ENCODE results near the gene ETV7.

The ETV7 gene

DNA sequence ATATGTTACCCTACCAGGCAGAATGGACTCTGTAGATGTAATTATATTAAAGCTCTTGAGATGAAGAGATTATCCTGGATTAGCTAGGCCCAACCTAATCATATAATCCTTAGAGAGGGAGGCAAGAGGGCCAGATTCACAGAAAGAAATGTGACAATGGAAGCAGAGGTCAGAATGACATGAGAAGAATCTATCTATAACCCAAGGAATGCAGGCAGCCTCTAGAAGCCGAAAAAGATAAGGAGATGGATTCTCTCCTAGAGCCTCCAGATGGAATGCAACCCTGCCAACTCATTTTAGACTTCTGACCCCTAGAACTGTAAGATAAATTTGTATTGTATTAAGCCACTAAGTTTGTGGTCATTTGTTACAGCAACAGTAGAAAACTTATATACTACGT is 42.9 kb upstream of the ETV7 start:
- Histone ChIP-seq H3K27ac (ENCODE audit: low read length, poor library complexity, severe bottlenecking) (no peak overlapping the region), H3K23ac (ENCODE audit: low read length in 2 of 2) (no peak overlapping the region), H4K8ac (ENCODE audit: low read length) (no peak overlapping the region), H3K4me3 (ENCODE audit: insufficient read depth in 1 of 2, low read depth in 1 of 2, low read length in 2 of 2) (no peak overlapping the region), H2BK120ac (ENCODE audit: low read depth, low read length) (no peak overlapping the region), H4K91ac (ENCODE audit: low read length) (no peak overlapping the region), H3K18ac (ENCODE audit: low read depth in 1 of 2, low read length in 2 of 2) (no peak overlapping the region), H3K4me2 (ENCODE audit: low read length, poor library complexity, severe bottlenecking) (no peak overlapping the region), H2BK15ac (ENCODE audit: low read depth, poor library complexity, severe bottlenecking) (no peak overlapping the region), H3K9me3 (ENCODE audit: control insufficient read depth, low read length) (no peaks in the 10 kb centered on the region), H2AFZ (ENCODE audit: low read depth, low read length) (no peak overlapping the region), H3K4ac (ENCODE audit: low read depth in 1 of 2, low read length in 2 of 2) (no peak overlapping the region), H3K79me1 (replicated peaks; ENCODE audit: low read length, poor library complexity, severe bottlenecking) (no peaks in the 10 kb centered on the region), H2BK12ac (ENCODE audit: low read length in 2 of 2) (no peak overlapping the region), H2AK5ac (ENCODE audit: low read length, severe bottlenecking) (no peak overlapping the region), H3K14ac (ENCODE audit: low read length in 2 of 2) (no peak overlapping the region), H3K27me3 (ENCODE audit: control insufficient read depth in 1 of 2, insufficient read depth in 1 of 2, low read length in 2 of 2) (no peaks in the 10 kb centered on the region), H3K9ac (ENCODE audit: low read length) (no peak overlapping the region), H3K36me3 (ENCODE audit: control insufficient read depth in 1 of 2, insufficient read depth in 2 of 2, low read depth in 1 of 2, low read length in 2 of 2) (no peaks in the 10 kb centered on the region), H3K4me1 (ENCODE audit: control insufficient read depth, insufficient read depth, low read depth, low read length) (peaks cover 1% of the 10 kb centered on the region), H2BK5ac (ENCODE audit: low read depth, low read length, poor library complexity, severe bottlenecking) (no peak overlapping the region)
- no peak for DNase-seq
- 100% methylated on average over 1 of the region's 2 CpGs for WGBS

DNA sequence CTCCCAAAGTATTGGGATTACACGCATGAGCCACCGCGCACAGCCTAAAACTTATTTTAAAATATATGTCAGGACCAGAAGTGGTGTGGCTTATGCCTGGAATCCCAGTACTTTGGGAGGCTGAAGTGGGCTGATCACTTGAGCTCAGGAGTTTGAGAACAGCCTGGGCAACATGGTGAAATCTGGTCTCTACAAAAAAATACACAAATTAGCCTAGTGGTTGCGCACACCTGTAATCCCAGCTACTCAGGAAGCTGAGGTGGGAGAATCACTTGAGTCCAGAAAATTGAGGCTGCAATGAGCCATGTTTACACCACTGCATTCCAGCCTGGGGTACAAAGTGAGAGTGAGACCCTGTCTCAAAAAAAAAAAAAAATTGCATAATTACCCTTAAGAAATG is 41.4 kb upstream of the ETV7 start:
- Histone ChIP-seq H3K4me3 (ENCODE audit: insufficient read depth in 1 of 2, low read depth in 1 of 2, low read length in 2 of 2) (no peak overlapping the region), H2BK120ac (ENCODE audit: low read depth, low read length) (no peak overlapping the region), H2AFZ (ENCODE audit: low read depth, low read length) (no peak overlapping the region), H4K91ac (ENCODE audit: low read length) (no peak overlapping the region), H3K18ac (ENCODE audit: low read depth in 1 of 2, low read length in 2 of 2) (no peak overlapping the region), H3K27ac (ENCODE audit: low read length, poor library complexity, severe bottlenecking) (no peak overlapping the region), H3K9ac (ENCODE audit: low read length) (no peak overlapping the region), H3K36me3 (ENCODE audit: control insufficient read depth in 1 of 2, insufficient read depth in 2 of 2, low read depth in 1 of 2, low read length in 2 of 2) (no peaks in the 10 kb centered on the region), H3K9me3 (ENCODE audit: control insufficient read depth, low read length) (no peaks in the 10 kb centered on the region), H4K8ac (ENCODE audit: low read length) (no peak overlapping the region), H3K23ac (ENCODE audit: low read length in 2 of 2) (no peak overlapping the region), H2BK5ac (ENCODE audit: low read depth, low read length, poor library complexity, severe bottlenecking) (no peak overlapping the region), H2AK5ac (ENCODE audit: low read length, severe bottlenecking) (no peak overlapping the region), H3K4me1 (ENCODE audit: control insufficient read depth, insufficient read depth, low read depth, low read length) (peaks cover 1% of the 10 kb centered on the region), H2BK12ac (ENCODE audit: low read length in 2 of 2) (no peak overlapping the region), H3K14ac (ENCODE audit: low read length in 2 of 2) (no peak overlapping the region), H3K4me2 (ENCODE audit: low read length, poor library complexity, severe bottlenecking) (no peak overlapping the region), H3K27me3 (ENCODE audit: control insufficient read depth in 1 of 2, insufficient read depth in 1 of 2, low read length in 2 of 2) (no peaks in the 10 kb centered on the region), H3K79me1 (replicated peaks; ENCODE audit: low read length, poor library complexity, severe bottlenecking) (no peaks in the 10 kb centered on the region), H3K4ac (ENCODE audit: low read depth in 1 of 2, low read length in 2 of 2) (no peak overlapping the region), H2BK15ac (ENCODE audit: low read depth, poor library complexity, severe bottlenecking) (no peak overlapping the region)
- DNase-seq: no peak
- 100% methylated on average over 4 of the region's 4 CpGs for WGBS

GRCh38 chr6:36426622-36427021 is 39.2 kb upstream of the ETV7 start:
- H3K9me3 ChIP-seq (ENCODE audit: control insufficient read depth, low read length): no peaks in the 10 kb centered on the region
- H3K14ac ChIP-seq (ENCODE audit: low read length in 2 of 2): no peak overlapping the region
- H4K91ac ChIP-seq (ENCODE audit: low read length): no peak overlapping the region
- H2BK12ac ChIP-seq (ENCODE audit: low read length in 2 of 2): no peak overlapping the region
- no peaks in the 10 kb centered on the region for H3K27me3 ChIP-seq (ENCODE audit: control insufficient read depth in 1 of 2, insufficient read depth in 1 of 2, low read length in 2 of 2)
- no peak overlapping the region for H3K4me3 ChIP-seq (ENCODE audit: insufficient read depth in 1 of 2, low read depth in 1 of 2, low read length in 2 of 2)
- no peak overlapping the region for H2AFZ ChIP-seq (ENCODE audit: low read depth, low read length)
- H2BK15ac ChIP-seq (ENCODE audit: low read depth, poor library complexity, severe bottlenecking): no peak overlapping the region
- no peak overlapping the region for H3K18ac ChIP-seq (ENCODE audit: low read depth in 1 of 2, low read length in 2 of 2)
- no peak overlapping the region for H2BK5ac ChIP-seq (ENCODE audit: low read depth, low read length, poor library complexity, severe bottlenecking)
- H4K8ac ChIP-seq (ENCODE audit: low read length): no peak overlapping the region
- 100% methylated on average over 1 of the region's 3 CpGs for WGBS
- H3K36me3 ChIP-seq (ENCODE audit: control insufficient read depth in 1 of 2, insufficient read depth in 2 of 2, low read depth in 1 of 2, low read length in 2 of 2): no peaks in the 10 kb centered on the region
- no peaks in the 10 kb centered on the region for H3K79me1 ChIP-seq (replicated peaks; ENCODE audit: low read length, poor library complexity, severe bottlenecking)
- H3K4ac ChIP-seq (ENCODE audit: low read depth in 1 of 2, low read length in 2 of 2): no peak overlapping the region
- H3K4me2 ChIP-seq (ENCODE audit: low read length, poor library complexity, severe bottlenecking): no peak overlapping the region
- no peak overlapping the region for H3K27ac ChIP-seq (ENCODE audit: low read length, poor library complexity, severe bottlenecking)
- no peak overlapping the region for H2AK5ac ChIP-seq (ENCODE audit: low read length, severe bottlenecking)
- H3K9ac ChIP-seq (ENCODE audit: low read length): no peak overlapping the region
- H2BK120ac ChIP-seq (ENCODE audit: low read depth, low read length): no peak overlapping the region
- peaks cover 1% of the 10 kb centered on the region for H3K4me1 ChIP-seq (ENCODE audit: control insufficient read depth, insufficient read depth, low read depth, low read length)
- no peak for DNase-seq
- no peak overlapping the region for H3K23ac ChIP-seq (ENCODE audit: low read length in 2 of 2)

DNA sequence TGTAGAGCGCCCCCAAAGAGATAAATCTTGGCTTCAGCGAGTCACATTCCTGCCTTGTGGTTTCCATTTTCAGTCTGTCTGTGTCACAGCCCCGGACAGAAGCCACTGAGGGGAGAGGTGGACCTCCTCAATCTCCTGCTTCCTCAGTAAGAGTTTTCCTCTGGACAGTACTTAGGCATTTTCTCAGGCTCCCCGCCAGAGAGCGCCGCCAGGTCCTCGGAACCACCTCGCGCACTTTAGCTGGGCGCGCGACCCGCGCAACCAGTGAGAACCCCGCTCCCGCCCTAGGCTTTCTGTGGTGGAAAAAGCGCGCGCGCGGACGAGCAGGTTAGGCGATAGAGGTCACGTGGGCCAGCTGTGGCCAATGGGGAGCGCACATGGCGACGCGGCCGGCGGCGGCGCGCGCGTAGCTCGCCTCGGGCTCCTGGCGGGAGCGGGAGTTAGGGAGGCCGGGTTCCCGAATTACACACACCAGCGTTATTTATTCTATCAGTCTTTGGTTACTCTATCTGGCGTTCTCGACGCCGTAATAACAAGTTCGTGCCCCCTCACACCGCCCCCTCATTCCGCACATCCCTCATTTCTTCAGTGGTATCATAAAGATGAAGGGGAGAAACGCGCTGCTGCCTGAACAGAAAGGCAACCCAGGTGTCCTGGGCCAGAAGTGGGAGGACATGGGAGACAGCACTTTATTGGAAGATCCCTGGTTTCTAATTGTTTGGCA is 35.8 kb upstream of the ETV7 start:
- no peaks in the 10 kb centered on the region for H3K36me3 ChIP-seq (ENCODE audit: control insufficient read depth in 1 of 2, insufficient read depth in 2 of 2, low read depth in 1 of 2, low read length in 2 of 2)
- peak overlapping the region; percentile 92 for H3K4me2 ChIP-seq (ENCODE audit: low read length, poor library complexity, severe bottlenecking)
- H2BK15ac ChIP-seq (ENCODE audit: low read depth, poor library complexity, severe bottlenecking): no peak overlapping the region
- H3K23ac ChIP-seq (ENCODE audit: low read length in 2 of 2): no peak overlapping the region
- H3K27me3 ChIP-seq (ENCODE audit: control insufficient read depth in 1 of 2, insufficient read depth in 1 of 2, low read length in 2 of 2): no peaks in the 10 kb centered on the region
- no peak overlapping the region for H2AK5ac ChIP-seq (ENCODE audit: low read length, severe bottlenecking)
- H2BK120ac ChIP-seq (ENCODE audit: low read depth, low read length): no peak overlapping the region
- H2AFZ ChIP-seq (ENCODE audit: low read depth, low read length): peak overlapping the region; percentile 66
- H3K4me3 ChIP-seq (ENCODE audit: insufficient read depth in 1 of 2, low read depth in 1 of 2, low read length in 2 of 2): peak overlapping the region; percentile 63 to 96
- H3K4me1 ChIP-seq (ENCODE audit: control insufficient read depth, insufficient read depth, low read depth, low read length): peaks cover 1% of the 10 kb centered on the region
- H3K9me3 ChIP-seq (ENCODE audit: control insufficient read depth, low read length): no peaks in the 10 kb centered on the region
- H3K14ac ChIP-seq (ENCODE audit: low read length in 2 of 2): no peak overlapping the region
- H3K79me1 ChIP-seq (replicated peaks; ENCODE audit: low read length, poor library complexity, severe bottlenecking): no peaks in the 10 kb centered on the region
- H3K27ac ChIP-seq (ENCODE audit: low read length, poor library complexity, severe bottlenecking): peak overlapping the region; percentile 8
- H2BK12ac ChIP-seq (ENCODE audit: low read length in 2 of 2): no peak overlapping the region
- H3K18ac ChIP-seq (ENCODE audit: low read depth in 1 of 2, low read length in 2 of 2): peak overlapping the region; percentile 55 to 77
- H2BK5ac ChIP-seq (ENCODE audit: low read depth, low read length, poor library complexity, severe bottlenecking): no peak overlapping the region
- no peak overlapping the region for H3K4ac ChIP-seq (ENCODE audit: low read depth in 1 of 2, low read length in 2 of 2)
- peak overlapping the region; percentile 4 for H4K8ac ChIP-seq (ENCODE audit: low read length)
- H4K91ac ChIP-seq (ENCODE audit: low read length): no peak overlapping the region
- under 1% methylated on average over 36 of the region's 51 CpGs for WGBS
- H3K9ac ChIP-seq (ENCODE audit: low read length): peak overlapping the region; percentile 92
- DNase-seq: peak; percentile 98
